HG02678 (cell line): ENCODE measurements around the gene AQP9.

Source experiments
- ATAC-seq: cut with Tn5 transposase; IDR thresholded peaks from one replicate; pipeline ENCODE4 v1.9.1; 2021; ENCODE audit warnings: mild to moderate bottlenecking, moderate library complexity; ENCODE audit not compliant: unreplicated experiment

Gene AQP9

GRCh38 chr15:58139989-58140522, 1.9 kb downstream of the AQP9 start:
- no peak for ATAC-seq

- ATAC-seq, result no peak
These were observed 3.7 kb downstream of the AQP9 start for GRCh38 chr15:58141894-58142293.

- ATAC-seq, result no peak
These were observed 4.8 kb downstream of the AQP9 start for GRCh38 chr15:58142827-58143461.

- no peak for ATAC-seq
These were observed 7.4 kb downstream of the AQP9 start for GRCh38 chr15:58145606-58146005.

- no peak for ATAC-seq
These were observed 8.0 kb downstream of the AQP9 start for GRCh38 chr15:58146211-58146610.

- no peak for ATAC-seq
These were observed 8.6 kb downstream of the AQP9 start for GRCh38 chr15:58146749-58147148.

GRCh38 chr15:58147171-58147611, 9.0 kb downstream of the AQP9 start:
- ATAC-seq, result no peak

GRCh38 chr15:58148120-58148519, 9.9 kb downstream of the AQP9 start:
- ATAC-seq, result no peak

GRCh38 chr15:58148633-58149445, 10.7 kb downstream of the AQP9 start:
- ATAC-seq, result no peak

- ATAC-seq, result no peak
These were observed 16.6 kb downstream of the AQP9 start for GRCh38 chr15:58154769-58155168.

GRCh38 chr15:58159827-58160386, 21.7 kb downstream of the AQP9 start:
- ATAC-seq, result no peak

- no peak for ATAC-seq
These were observed 23.3 kb downstream of the AQP9 start for GRCh38 chr15:58161436-58161930.

GRCh38 chr15:58163985-58164384, 25.8 kb downstream of the AQP9 start:
- ATAC-seq, result no peak

GRCh38 chr15:58164926-58165325, 26.7 kb downstream of the AQP9 start:
- ATAC-seq, result no peak

GRCh38 chr15:58165661-58166060, 27.5 kb downstream of the AQP9 start:
- ATAC-seq, result no peak

GRCh38 chr15:58167095-58167691, 29.0 kb downstream of the AQP9 start:
- ATAC-seq, result no peak

GRCh38 chr15:58169934-58170333, 31.8 kb downstream of the AQP9 start:
- ATAC-seq, result no peak

GRCh38 chr15:58171476-58172061, 33.4 kb downstream of the AQP9 start:
- ATAC-seq, result no peak

GRCh38 chr15:58174709-58175108, 36.5 kb downstream of the AQP9 start:
- ATAC-seq, result no peak

GRCh38 chr15:58175955-58176354, 37.8 kb downstream of the AQP9 start:
- no peak for ATAC-seq

- no peak for ATAC-seq
These were observed 40.5 kb downstream of the AQP9 start for GRCh38 chr15:58178668-58179067.
